Hepatocyte (in vitro differentiated cells): ENCODE results near the gene SLC17A1. TPM values are rescaled to one million over a fixed set of nuclear protein-coding genes. Genes with fewer than 3 reads are reported as not detected.
A peak's percentile ranks its signal among the peaks of the same experiment; 100 is the strongest.

ENCODE experiments used
- DNase-seq: peaks from one replicate; pipeline ENCODE4 v3.0.0-alpha.2; 2016; ENCODE audit warnings: low spot score
- H2AFZ ChIP-seq: fragments of 200-600 bp; sonication (generic); 2 replicates; pipeline ENCODE4 v1.6.0; 2016; ENCODE audit warnings: antibody characterized with exemption, mild to moderate bottlenecking
- H3K27ac ChIP-seq: fragments of 200-600 bp; sonication (generic); 2 replicates; pipeline ENCODE4 v1.5.1; 2016; ENCODE audit warnings: mild to moderate bottlenecking
- H3K27me3 ChIP-seq: fragments of 200-600 bp; sonication (generic); 2 replicates; pipeline ENCODE4 v1.6.1; 2016
- H3K36me3 ChIP-seq: fragments of 200-600 bp; sonication (generic); replicated peaks from 2 replicates; pipeline ENCODE4 v1.5.1; 2016; ENCODE audit warnings: low read depth; ENCODE audit not compliant: insufficient read depth
- H3K4me1 ChIP-seq: fragments of 200-600 bp; sonication (generic); 2 replicates; pipeline ENCODE4 v1.5.1; 2016; ENCODE audit warnings: mild to moderate bottlenecking, moderate library complexity; ENCODE audit not compliant: insufficient read depth
- H3K4me2 ChIP-seq: fragments of 200-600 bp; sonication (generic); 2 replicates; pipeline ENCODE4 v1.6.0; 2016
- H3K4me3 ChIP-seq: fragments of 200-600 bp; sonication (generic); 2 replicates; pipeline ENCODE4 v1.5.1; 2016; ENCODE audit warnings: mild to moderate bottlenecking
- H3K79me2 ChIP-seq: fragments of 200-600 bp; sonication (generic); 2 replicates; pipeline ENCODE4 v1.6.0; 2017; ENCODE audit warnings: mild to moderate bottlenecking
- H3K9me2 ChIP-seq: fragments of 200-600 bp; sonication (generic); replicated peaks from 2 replicates; pipeline ENCODE4 v1.6.0; 2017; ENCODE audit warnings: mild to moderate bottlenecking; ENCODE audit not compliant: insufficient read depth
- H3K9me3 ChIP-seq: fragments of 200-600 bp; sonication (generic); 2 replicates; pipeline ENCODE4 v1.5.1; 2016; ENCODE audit warnings: low read depth, mild to moderate bottlenecking
- H4K20me1 ChIP-seq: fragments of 200-600 bp; sonication (generic); 2 replicates; pipeline ENCODE4 v1.6.0; 2016; ENCODE audit warnings: mild to moderate bottlenecking; ENCODE audit not compliant: insufficient read depth, poor library complexity, severe bottlenecking
- CTCF ChIP-seq: fragments of 200-600 bp; sonication (generic); IDR thresholded peaks from 2 replicates; pipeline ENCODE4 v1.5.1; 2016; ENCODE audit warnings: antibody characterized with exemption, mild to moderate bottlenecking; ENCODE audit not compliant: poor library complexity
- EZH2 ChIP-seq: fragments of 200-600 bp; sonication (generic); IDR thresholded peaks from 2 replicates; pipeline ENCODE4 v1.6.1; 2016; ENCODE audit warnings: antibody characterized with exemption, mild to moderate bottlenecking, borderline replicate concordance
- EZH2phosphoT487 ChIP-seq: fragments of 200-600 bp; sonication (generic); IDR thresholded peaks from one replicate; pipeline ENCODE4 v1.6.1; 2018; ENCODE audit warnings: antibody characterized with exemption, mild to moderate bottlenecking, low read depth, moderate library complexity; ENCODE audit not compliant: unreplicated experiment, severe bottlenecking
- WGBS: methylation state at CpG from one replicate; pipeline ENCODE4 v1.1.6; 2016; ENCODE audit warnings: low lambda C conversion rate; ENCODE audit errors: missing lambda C conversion rate; 5-methylcytosine and 5-hydroxymethylcytosine counted together
- polyA plus RNA-seq: library from polyadenylated mRNA; unstranded; fragments of >200 nt; fragmentation: Nextera tagmentation; extraction: Ambion mirVana; gene quantifications from 2 replicates; pipeline ENCODE4 v1.2.1, GENCODE V29; 2016
- total RNA-seq: library from RNA; depleted of rRNA; stranded (reverse); fragments of >200 nt; gene quantifications from 2 replicates; pipeline ENCODE4 v1.2.3, GENCODE V29; 2014

SLC17A1 gene
- total and polyA plus RNA-seq, 2 experiments from 2014 or later, result 3.2 to 4.0 TPM

- peak; percentile 71 for DNase-seq
- Histone ChIP-seq H3K4me3 (no peak overlapping the region), H3K27ac (peak overlapping the region; percentile 20), H2AFZ (no peak overlapping the region), H4K20me1 (no peaks in the 10 kb centered on the region), H3K36me3 (no peaks in the 10 kb centered on the region), H3K79me2 (no peaks in the 10 kb centered on the region), H3K9me2 (no peaks in the 10 kb centered on the region), H3K4me2 (peak overlapping the region; percentile 50), H3K9me3 (no peaks in the 10 kb centered on the region), H3K4me1 (peaks cover 13% of the 10 kb centered on the region), H3K27me3 (no peaks in the 10 kb centered on the region)
- TF ChIP-seq EZH2, result no peak
- TF ChIP-seq EZH2phosphoT487, result no peak
- no peak for TF ChIP-seq CTCF
- 36% methylated on average over 8 of the region's 8 CpGs for WGBS
Observed at GRCh38 chr6:25835442-25836283, 3.8 kb upstream of the SLC17A1 start.

DNA sequence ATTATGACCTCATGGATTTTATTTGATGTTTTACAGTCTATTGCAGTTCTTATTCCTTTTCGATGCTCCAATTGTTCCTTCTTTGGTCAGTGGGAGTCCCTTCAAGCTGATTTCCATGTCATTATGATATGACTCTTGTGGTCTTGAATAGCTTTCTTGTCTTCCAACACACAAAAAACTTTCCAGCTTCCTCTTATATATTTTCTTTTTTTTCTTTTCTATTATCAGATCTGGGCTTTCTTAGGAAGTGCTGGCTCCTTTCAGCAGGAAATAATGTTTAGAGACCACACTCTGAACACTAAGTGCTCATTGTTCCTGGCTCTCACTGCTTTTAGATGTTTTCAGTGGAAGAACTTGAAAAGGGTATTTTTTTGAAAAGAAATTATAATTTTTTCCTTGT lies 3.1 kb upstream of the SLC17A1 start:
- no peak for DNase-seq
- H3K27ac ChIP-seq, result no peak overlapping the region
- no peak for TF ChIP-seq EZH2phosphoT487
- TF ChIP-seq CTCF, result no peak
- TF ChIP-seq EZH2, result no peak
- peaks cover 13% of the 10 kb centered on the region for H3K4me1 ChIP-seq
- H3K4me2 ChIP-seq, result no peak overlapping the region
- no peaks in the 10 kb centered on the region for H3K36me3 ChIP-seq
- H2AFZ ChIP-seq, result no peak overlapping the region
- H3K9me3 ChIP-seq, result no peaks in the 10 kb centered on the region
- H3K9me2 ChIP-seq, result no peaks in the 10 kb centered on the region
- 83% methylated on average over 1 of the region's 1 CpG for WGBS
- H4K20me1 ChIP-seq, result no peaks in the 10 kb centered on the region
- no peak overlapping the region for H3K4me3 ChIP-seq
- H3K79me2 ChIP-seq, result no peaks in the 10 kb centered on the region
- no peaks in the 10 kb centered on the region for H3K27me3 ChIP-seq

DNA sequence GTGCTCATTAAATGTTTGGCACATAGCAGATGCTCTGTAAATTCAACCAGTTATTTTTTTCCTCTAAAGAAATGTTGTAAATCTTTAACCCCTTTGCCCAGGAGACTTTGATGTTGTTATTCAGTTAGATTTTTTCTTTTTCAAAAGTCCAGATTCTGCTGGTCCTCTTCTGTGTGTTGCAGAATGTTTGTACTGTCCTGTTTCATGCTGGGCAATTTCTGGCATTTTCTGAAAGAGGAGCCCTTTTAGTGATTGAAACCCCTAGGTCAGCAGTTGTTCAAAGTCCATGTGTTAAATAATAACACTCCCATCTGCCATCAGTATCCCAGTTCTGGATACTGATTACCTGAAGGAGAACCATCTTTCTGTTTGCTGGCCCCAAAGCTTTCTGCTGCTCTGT lies 1.3 kb upstream of the SLC17A1 start:
- Histone ChIP-seq H2AFZ (no peak overlapping the region), H3K79me2 (no peaks in the 10 kb centered on the region), H3K4me2 (no peak overlapping the region), H3K9me3 (no peaks in the 10 kb centered on the region), H3K27me3 (no peaks in the 10 kb centered on the region), H3K36me3 (no peaks in the 10 kb centered on the region), H3K9me2 (no peaks in the 10 kb centered on the region), H4K20me1 (no peaks in the 10 kb centered on the region), H3K4me3 (no peak overlapping the region), H3K27ac (no peak overlapping the region), H3K4me1 (peaks cover 13% of the 10 kb centered on the region)
- no peak for DNase-seq
- TF ChIP-seq EZH2 (no peak), EZH2phosphoT487 (no peak), CTCF (no peak)
